Vagina (tissue), 2 donors: ENCODE data around the gene MMP20.

Experiments
- CTCF ChIP-seq, 3 experiments: fragments of 450-650 bp in 2 of 3; fragments of 200-600 bp in 1 of 3; sonication (generic) in 1 of 3; IDR thresholded peaks; one replicate each; pipeline ENCODE4 v1.5.1; 2017 to 2019; ENCODE audit warnings: antibody characterized with exemption in 3 of 3, mild to moderate bottlenecking in 2 of 3, moderate library complexity in 2 of 3
- POLR2A ChIP-seq, 2 donors: fragments of 450-650 bp; IDR thresholded peaks; one replicate each; pipeline ENCODE4 v1.6.1; 2017; ENCODE audit warnings: antibody characterized with exemption in 2 of 2, mild to moderate bottlenecking in 2 of 2, moderate library complexity in 2 of 2
- POLR2AphosphoS5 ChIP-seq, 2 donors: sonication (generic); formaldehyde crosslinking; IDR thresholded peaks; one replicate each; pipeline ENCODE4 v1.9.0; 2017; ENCODE audit warnings: antibody characterized with exemption in 2 of 2, mild to moderate bottlenecking in 2 of 2, low read depth in 1 of 2; ENCODE audit not compliant: insufficient read depth in 1 of 2

GRCh38 chr11:102626676-102627075, 1.5 kb upstream of the MMP20 start:
- TF ChIP-seq CTCF (IDR thresholded peaks at IDR 0.05): no peak
- no peak for TF ChIP-seq POLR2AphosphoS5 (IDR thresholded peaks at IDR 0.05; ENCODE audit: insufficient read depth in 1 of 2, low read depth in 1 of 2)
- no peak for TF ChIP-seq POLR2A (IDR thresholded peaks at IDR 0.05)
